GM12878 (cell line): Measurements from ENCODE around the gene PPP1R12A. TPM values are rescaled to one million over a fixed set of nuclear protein-coding genes. Genes with fewer than 3 reads are reported as not detected.

ENCODE experiments used
- ATAC-seq: fragments of 200-7000 bp; cut with Tn5 transposase; 3 replicates; pipeline ENCODE4 v1.9.1; 2020; ENCODE audit warnings: mild to moderate bottlenecking, moderate library complexity
- BruUV-seq: library from RNA; stranded (reverse); fragments of 400-500 nt; replicated peaks from 2 replicates; lab custom pipeline; 2021; lab: Mats Ljungman, UMichigan
- CTCF ChIA-PET: fragments of 300-600 bp; sonication (Branson Sonifier 250); formaldehyde crosslinking; extraction: SDS; loops from one replicate; lab custom pipeline; 2021; ENCODE audit warnings: inconsistent platforms; lab: Yijun Ruan, JAX
- POLR2A ChIA-PET: fragments of 350-600 bp; formaldehyde crosslinking; extraction: SDS; loops from one replicate; lab custom pipeline; 2021; ENCODE audit warnings: inconsistent platforms; lab: Charles Lee
- RAD21 ChIA-PET: fragments of 300-600 bp; sonication (Branson Sonifier 250); formaldehyde crosslinking; loops from one replicate; lab custom pipeline; 2023; ENCODE audit warnings: antibody characterized with exemption; ENCODE audit not compliant: unreplicated experiment; lab: Charles Lee
- SMC1A ChIA-PET: fragments of 300-600 bp; sonication (Branson Sonifier 250); formaldehyde crosslinking; loops from one replicate; lab custom pipeline; 2023; ENCODE audit not compliant: unreplicated experiment, uncharacterized antibody; lab: Charles Lee
- DNase-seq: peaks from one replicate; pipeline ENCODE4 v3.0.0-alpha.2; 2011; ENCODE audit warnings: low read depth, low spot score
- FAIRE-seq: peaks from 3 replicates; lab custom pipeline; 2011; peaks lifted over from hg19 to GRCh38; lab: Jason Lieb, UNC
- H2AFZ ChIP-seq: 2 replicates; pipeline ENCODE4 v1.6.0; 2011; ENCODE audit warnings: low read depth, low read length, control low read depth; ENCODE audit not compliant: control insufficient read depth
- H3K27ac ChIP-seq: 2 replicates; pipeline ENCODE4 v1.5.1; 2011; ENCODE audit warnings: control low read depth; ENCODE audit not compliant: control insufficient read depth, insufficient read depth
- H3K27me3 ChIP-seq, 2 experiments: replicated peaks in 1 of 2; 2 replicates each; pipeline versions ENCODE4 v1.6.0 to v1.6.1; 2011; ENCODE audit warnings: low read length in 1 of 2; ENCODE audit not compliant: control insufficient read depth in 2 of 2, insufficient read depth in 2 of 2
- H3K36me3 ChIP-seq, 2 experiments: 2 replicates each; pipeline ENCODE4 v1.5.1; 2011; ENCODE audit warnings: low read length in 1 of 2; ENCODE audit not compliant: control insufficient read depth in 2 of 2, insufficient read depth in 2 of 2
- H3K4me1 ChIP-seq: 2 replicates; pipeline ENCODE4 v1.6.1; 2011; ENCODE audit warnings: mild to moderate bottlenecking, low read length, moderate library complexity, mixed read lengths; ENCODE audit not compliant: control insufficient read depth, insufficient read depth
- H3K4me2 ChIP-seq: 2 replicates; pipeline ENCODE4 v1.6.0; 2011; ENCODE audit warnings: control low read depth; ENCODE audit not compliant: control insufficient read depth, insufficient read depth
- H3K4me3 ChIP-seq: fragments of 200-600 bp; sonication (generic); 2 replicates; pipeline ENCODE4 v1.5.1; 2016
- H3K79me2 ChIP-seq: 2 replicates; pipeline ENCODE4 v1.6.0; 2011; ENCODE audit warnings: low read length; ENCODE audit not compliant: control insufficient read depth, insufficient read depth
- H3K9ac ChIP-seq: 2 replicates; pipeline ENCODE4 v1.8.0; 2011; ENCODE audit warnings: low read length, control low read depth, mixed read lengths; ENCODE audit not compliant: control insufficient read depth, insufficient read depth
- H3K9me3 ChIP-seq: replicated peaks from 3 replicates; pipeline ENCODE4 v1.5.1; 2011; ENCODE audit warnings: mild to moderate bottlenecking, low read length; ENCODE audit not compliant: control insufficient read depth, insufficient read depth
- H4K20me1 ChIP-seq: 2 replicates; pipeline ENCODE4 v1.6.0; 2011; ENCODE audit not compliant: control insufficient read depth, insufficient read depth
- ATF2 ChIP-seq: IDR thresholded peaks from 2 replicates; pipeline ENCODE4 v1.6.1; 2012; ENCODE audit warnings: low read length, inconsistent platforms
- CBX3 ChIP-seq: fragments of 200-600 bp; sonication (generic); IDR thresholded peaks from 2 replicates; pipeline ENCODE4 v1.6.1; 2016; ENCODE audit warnings: low read depth, borderline replicate concordance
- CREM ChIP-seq: IDR thresholded peaks from 2 replicates; pipeline ENCODE4 v1.6.1; 2014; ENCODE audit warnings: antibody characterized with exemption, low read depth
- EZH2 ChIP-seq: IDR thresholded peaks from 2 replicates; pipeline ENCODE4 v1.6.1; 2012; ENCODE audit warnings: low read depth, mild to moderate bottlenecking, control low read depth, inconsistent platforms, low read length, borderline replicate concordance; ENCODE audit not compliant: control insufficient read depth
- HDAC6 ChIP-seq: fragments of 200-600 bp; sonication (generic); IDR thresholded peaks from one replicate; pipeline ENCODE4 v1.8.0; 2017; ENCODE audit warnings: antibody characterized with exemption; ENCODE audit not compliant: unreplicated experiment
- NBN ChIP-seq: fragments of 450-650 bp; IDR thresholded peaks from 2 replicates; pipeline ENCODE4 v1.6.1; 2016
- NFIC ChIP-seq: IDR thresholded peaks from 2 replicates; pipeline ENCODE4 v1.6.1; 2012; ENCODE audit warnings: low read depth, mild to moderate bottlenecking, inconsistent platforms, low read length, moderate library complexity
- PAX5 ChIP-seq: IDR thresholded peaks from 2 replicates; pipeline ENCODE4 v1.6.1; 2011; ENCODE audit warnings: low read depth, low read length, borderline replicate concordance
- PAX8 ChIP-seq: fragments of 450-650 bp; IDR thresholded peaks from 2 replicates; pipeline ENCODE4 v1.6.1; 2017; ENCODE audit warnings: mild to moderate bottlenecking, moderate library complexity
- PBX3 ChIP-seq: IDR thresholded peaks from 2 replicates; pipeline ENCODE4 v1.6.1; 2011; ENCODE audit warnings: mild to moderate bottlenecking, low read depth, low read length, moderate library complexity; ENCODE audit not compliant: insufficient replicate concordance
- PML ChIP-seq: IDR thresholded peaks from 2 replicates; pipeline ENCODE4 v1.6.1; 2012; ENCODE audit warnings: low read length, inconsistent platforms
- RB1 ChIP-seq: fragments of 450-650 bp; formaldehyde crosslinking; IDR thresholded peaks from 2 replicates; pipeline ENCODE4 v1.6.1; 2017; ENCODE audit warnings: mild to moderate bottlenecking, borderline replicate concordance
- REST ChIP-seq: IDR thresholded peaks from 2 replicates; pipeline ENCODE4 v1.6.1; 2012; ENCODE audit warnings: mild to moderate bottlenecking, low read depth, low read length
- RUNX3 ChIP-seq: IDR thresholded peaks from 2 replicates; pipeline ENCODE4 v1.6.1; 2012; ENCODE audit warnings: low read length, inconsistent platforms
- SPI1 ChIP-seq: IDR thresholded peaks from 2 replicates; pipeline ENCODE4 v1.6.1; 2011; ENCODE audit warnings: low read depth, mild to moderate bottlenecking, low read length, moderate library complexity, borderline replicate concordance; ENCODE audit not compliant: insufficient read depth
- STAT1 ChIP-seq: fragments of 450-650 bp; conservative IDR thresholded peaks from 2 replicates; pipeline ENCODE4 v1.6.1; 2014; ENCODE audit warnings: antibody characterized with exemption, mild to moderate bottlenecking
- TCF7 ChIP-seq: IDR thresholded peaks from 2 replicates; pipeline ENCODE4 v1.6.1; 2014; ENCODE audit warnings: antibody characterized with exemption, borderline replicate concordance
- WGBS: methylation state at CpG from one replicate; pipeline ENCODE4 v1.1.6; 2016; ENCODE audit warnings: low lambda C conversion rate; ENCODE audit not compliant: insufficient replicate concordance, insufficient coverage; ENCODE audit errors: missing lambda C conversion rate; 5-methylcytosine and 5-hydroxymethylcytosine counted together
- in situ Hi-C: fragments of 300-500 bp; cut with MboI; formaldehyde crosslinking; loops from 9 replicates; pipeline ENCODE4 v1.14.3; 2018; ENCODE audit warnings: mixed read lengths
- intact Hi-C: fragments of 100-400 bp; cut with micrococcal nuclease; formaldehyde crosslinking; loops from one replicate; pipeline ENCODE4 v1.14.2; 2022; ENCODE audit not compliant: unreplicated experiment
- polyA plus RNA-seq, 11 experiments: library from polyadenylated mRNA; depleted of rRNA in 4 of 11; unstranded in 6 of 11; stranded (reverse) in 5 of 11; fragments of >200 nt; fragmentation: Nextera tagmentation in 4 of 11; fragmentation: Illumina TruSeq in 1 of 11; extraction: Ambion mirVana in 4 of 11; extraction: Trizol in 1 of 11; gene quantifications; 1 replicate in 1 of 11; 2 replicates in 10 of 11; pipeline versions ENCODE4 v1.2.1 to v1.2.3, GENCODE V29; 2011 to 2016; ENCODE audit warnings: inconsistent platforms in 2 of 11, missing spikeins in 2 of 11, low read depth in 1 of 11
- total RNA-seq, 4 experiments: library from RNA; depleted of rRNA in 3 of 4; stranded (reverse); fragments of >200 nt in 3 of 4; fragmentation: Illumina TruSeq in 1 of 4; extraction: Trizol in 1 of 4; gene quantifications; 2 replicates each; pipeline versions ENCODE4 v1.2.1 to v1.2.3, GENCODE V29; 2013 to 2021

PPP1R12A gene
- total and polyA plus RNA-seq, 10 of the 15 experiments (the other 5 are each of a cell fraction or from before 2014, with no cell fraction given), result 22.8 to 134 (median 51.4) TPM

- in situ Hi-C loops (no loop called here), intact Hi-C loops (no loop called here)
- Histone ChIP-seq H3K36me3 (no peaks in the 10 kb centered on the region), H3K27me3 (no peaks in the 10 kb centered on the region), H4K20me1 (peaks cover 3% of the 10 kb centered on the region; the same call in 1 of the 2 replicates), H3K79me2 (no peaks in the 10 kb centered on the region), H3K4me1 (no peaks in the 10 kb centered on the region), H2AFZ (no peak overlapping the region), H3K27ac (no peak overlapping the region), H3K9me3 (no peaks in the 10 kb centered on the region), H3K9ac (no peak overlapping the region), H3K4me3 (no peak overlapping the region), H3K4me2 (no peak overlapping the region)
- ChIA-PET RAD21 (no interaction called here), POLR2A (no interaction called here), SMC1A (interaction anchor here (1.3 kb wide), 2 partner anchors 11 to 33 kb away, joined by 3 to 4 read pairs; no protein-coding TSS in a partner anchor), CTCF (interaction anchor here (1.0 kb wide), 1 partner anchor 24 kb away, joined by 3 read pairs; no protein-coding TSS in a partner anchor)
- no TSS peak for BruUV-seq
- no peak for FAIRE-seq
- no peak for ATAC-seq
- 0% methylated on average over 1 of the region's 1 CpG for WGBS
- DNase-seq, result no peak
- TF ChIP-seq CBX3 (no peak), ATF2 (no peak), PAX5 (no peak), PBX3 (no peak), NBN (no peak), SPI1 (no peak), STAT1 (no peak), RB1 (no peak), TCF7 (no peak), NFIC (no peak), PML (no peak), EZH2 (no peak), RUNX3 (no peak), PAX8 (no peak), REST (no peak), HDAC6 (no peak), CREM (no peak)
Measured at GRCh38 chr12:79725987-79726386, 208.9 kb downstream of the PPP1R12A start.
